Endodermal cell (in vitro differentiated cells): Measurements from ENCODE around the gene BHLHE23. TPM values are rescaled to one million over a fixed set of nuclear protein-coding genes. Genes with fewer than 3 reads are reported as not detected.

Experiments
- DNase-seq: peaks from one replicate; pipeline ENCODE4 v3.0.0-alpha.2; 2017
- H3K27ac ChIP-seq: 2 replicates; pipeline ENCODE4 v1.5.1; 2013; ENCODE audit warnings: mild to moderate bottlenecking, low read depth, low read length, moderate library complexity
- H3K27me3 ChIP-seq: 2 replicates; pipeline ENCODE4 v1.6.1; 2013; ENCODE audit warnings: mild to moderate bottlenecking, low read length, moderate library complexity; ENCODE audit not compliant: insufficient read depth, control insufficient read depth, poor library complexity, severe bottlenecking
- H3K36me3 ChIP-seq: 2 replicates; pipeline ENCODE4 v1.7.0; 2013; ENCODE audit warnings: mild to moderate bottlenecking, low read length, moderate library complexity; ENCODE audit not compliant: control insufficient read depth, insufficient read depth
- H3K4me1 ChIP-seq: one replicate; pipeline ENCODE4 v1.7.0; 2013; ENCODE audit warnings: low read length; ENCODE audit not compliant: control insufficient read depth, insufficient read depth
- H3K4me3 ChIP-seq: 2 replicates; pipeline ENCODE4 v1.5.1; 2013; ENCODE audit warnings: mild to moderate bottlenecking, low read length, moderate library complexity
- H3K9ac ChIP-seq: 2 replicates; pipeline ENCODE4 v1.6.1; 2013; ENCODE audit warnings: mild to moderate bottlenecking, low read length, moderate library complexity; ENCODE audit not compliant: poor library complexity, severe bottlenecking; ENCODE audit errors: extremely low read depth
- H3K9me3 ChIP-seq: 2 replicates; pipeline ENCODE4 v1.6.1; 2013; ENCODE audit warnings: mild to moderate bottlenecking, low read length, moderate library complexity; ENCODE audit not compliant: control insufficient read depth
- H3K27ac Mint-ChIP-seq: 2 replicates; pipeline ENCODE4 v1.8.0; 2020; ENCODE audit warnings: mixed read lengths
- H3K27me3 Mint-ChIP-seq: 2 replicates; pipeline ENCODE4 v1.8.0; 2021; ENCODE audit warnings: mild to moderate bottlenecking, mixed read lengths; ENCODE audit not compliant: insufficient read depth
- H3K36me3 Mint-ChIP-seq: 2 replicates; pipeline ENCODE4 v1.8.0; 2020; ENCODE audit warnings: low read depth, mixed read lengths
- H3K4me1 Mint-ChIP-seq: 2 replicates; pipeline ENCODE4 v1.8.0; 2020; ENCODE audit warnings: mixed read lengths
- H3K4me3 Mint-ChIP-seq: 2 replicates; pipeline ENCODE4 v1.8.0; 2020; ENCODE audit warnings: mild to moderate bottlenecking, moderate library complexity, mixed read lengths
- H3K9me3 Mint-ChIP-seq: 2 replicates; pipeline ENCODE4 v1.8.0; 2020; ENCODE audit warnings: mild to moderate bottlenecking, mixed read lengths
- WGBS, 2 experiments: methylation state at CpG; one replicate each; pipeline versions ENCODE4 v1.1.5 to v1.1.7; 2013; ENCODE audit warnings: missing lambda C conversion rate in 2 of 2, mixed read lengths in 1 of 2; ENCODE audit not compliant: insufficient coverage in 1 of 2, insufficient read length in 1 of 2; 5-methylcytosine and 5-hydroxymethylcytosine counted together
- total RNA-seq, 2 donors: library from RNA; stranded (reverse); fragmentation: NEBNext Ultra II Directional in 1 of 2; extraction: Animal tissue kit (Norgen Biotek cat#: 25700) in 1 of 2; gene quantifications; 2 replicates in 1 of 2; 3 replicates in 1 of 2; pipeline ENCODE4 v1.2.1, GENCODE V29; 2021
- TF ChIP-seq, protein P1 (sequence below): fragments of 200-600 bp; sonication (generic); conservative IDR thresholded peaks from 2 replicates; pipeline ENCODE4 v1.5.0; 2021; ENCODE audit warnings: antibody characterized with exemption, mild to moderate bottlenecking

BHLHE23 gene
- total RNA-seq, 2 donors from 2014 or later, result not detected

DNA sequence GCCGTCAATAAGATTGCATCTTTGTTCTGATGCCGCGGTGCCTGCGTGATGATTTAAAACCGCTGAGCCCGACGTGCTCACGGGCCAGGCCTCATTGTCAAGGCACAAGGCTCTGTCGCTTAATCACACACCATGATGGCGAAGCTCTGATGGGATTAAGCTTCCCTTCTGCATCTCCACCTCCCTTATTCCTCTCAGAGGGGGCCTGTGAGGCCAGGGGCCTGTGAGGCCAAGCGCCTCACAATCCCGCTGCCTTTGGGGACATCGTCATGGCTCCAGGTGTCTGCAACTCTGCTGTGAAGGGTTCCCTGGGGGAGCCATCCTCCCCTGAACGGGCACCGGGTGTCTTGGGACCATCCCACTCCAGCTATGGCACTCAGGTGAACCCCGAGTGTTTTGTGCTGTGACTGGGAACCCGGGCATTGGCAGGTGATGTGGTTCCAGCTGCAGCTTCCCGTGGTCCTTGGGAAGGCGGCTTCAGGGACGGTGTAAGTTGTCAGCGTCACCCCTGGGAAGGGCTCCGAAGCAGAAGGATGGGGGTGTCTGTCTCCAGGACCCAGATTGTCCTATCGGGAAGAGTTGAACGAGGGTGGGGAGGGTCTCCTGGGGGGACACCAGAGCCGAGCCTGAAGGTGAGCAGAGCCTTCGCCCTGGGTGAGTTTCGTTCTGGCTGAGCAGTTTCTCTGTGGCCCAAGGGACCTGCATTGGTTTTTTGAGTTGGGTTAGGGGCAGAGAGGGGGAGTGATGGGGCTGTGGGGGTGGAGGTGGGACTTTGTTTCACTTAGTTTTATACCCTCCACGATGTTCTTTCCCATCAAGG, 18.0 kb upstream of the BHLHE23 start:
- H3K36me3 Mint-ChIP-seq, result no peaks in the 10 kb centered on the region
- peaks cover 8% of the 10 kb centered on the region for H3K27me3 ChIP-seq
- no peak overlapping the region for H3K4me3 ChIP-seq
- H3K9me3 ChIP-seq, result no peaks in the 10 kb centered on the region
- no peak overlapping the region for H3K9ac ChIP-seq
- peaks cover 4% of the 10 kb centered on the region for H3K9me3 Mint-ChIP-seq
- no peak overlapping the region for H3K4me3 Mint-ChIP-seq
- no peaks in the 10 kb centered on the region for H3K4me1 ChIP-seq
- TF ChIP-seq, protein P1, sequence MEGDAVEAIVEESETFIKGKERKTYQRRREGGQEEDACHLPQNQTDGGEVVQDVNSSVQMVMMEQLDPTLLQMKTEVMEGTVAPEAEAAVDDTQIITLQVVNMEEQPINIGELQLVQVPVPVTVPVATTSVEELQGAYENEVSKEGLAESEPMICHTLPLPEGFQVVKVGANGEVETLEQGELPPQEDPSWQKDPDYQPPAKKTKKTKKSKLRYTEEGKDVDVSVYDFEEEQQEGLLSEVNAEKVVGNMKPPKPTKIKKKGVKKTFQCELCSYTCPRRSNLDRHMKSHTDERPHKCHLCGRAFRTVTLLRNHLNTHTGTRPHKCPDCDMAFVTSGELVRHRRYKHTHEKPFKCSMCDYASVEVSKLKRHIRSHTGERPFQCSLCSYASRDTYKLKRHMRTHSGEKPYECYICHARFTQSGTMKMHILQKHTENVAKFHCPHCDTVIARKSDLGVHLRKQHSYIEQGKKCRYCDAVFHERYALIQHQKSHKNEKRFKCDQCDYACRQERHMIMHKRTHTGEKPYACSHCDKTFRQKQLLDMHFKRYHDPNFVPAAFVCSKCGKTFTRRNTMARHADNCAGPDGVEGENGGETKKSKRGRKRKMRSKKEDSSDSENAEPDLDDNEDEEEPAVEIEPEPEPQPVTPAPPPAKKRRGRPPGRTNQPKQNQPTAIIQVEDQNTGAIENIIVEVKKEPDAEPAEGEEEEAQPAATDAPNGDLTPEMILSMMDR, result no peak
- no peak for DNase-seq
- H3K27ac ChIP-seq, result no peak overlapping the region
- H3K36me3 ChIP-seq, result no peaks in the 10 kb centered on the region
- no peaks in the 10 kb centered on the region for H3K4me1 Mint-ChIP-seq
- H3K27me3 Mint-ChIP-seq, result peaks cover 4% of the 10 kb centered on the region
- WGBS, 2 experiments, result 84 to 86% methylated on average over 16 to 27 of the region's 28 CpGs
- H3K27ac Mint-ChIP-seq, result no peak overlapping the region

- Histone ChIP-seq H3K4me3 (no peak overlapping the region), H3K27me3 (peaks cover 8% of the 10 kb centered on the region), H3K36me3 (no peaks in the 10 kb centered on the region), H3K9me3 (no peaks in the 10 kb centered on the region), H3K9ac (no peak overlapping the region), H3K27ac (no peak overlapping the region), H3K4me1 (no peaks in the 10 kb centered on the region)
- Mint-ChIP-seq H3K36me3 (peaks cover 1% of the 10 kb centered on the region), H3K9me3 (peaks cover 7% of the 10 kb centered on the region), H3K4me1 (no peaks in the 10 kb centered on the region), H3K27ac (no peak overlapping the region), H3K27me3 (peaks cover 4% of the 10 kb centered on the region), H3K4me3 (no peak overlapping the region)
- TF ChIP-seq, protein P1, result no peak
- no peak for DNase-seq
- WGBS, 2 experiments, result 92 to 95% methylated on average over 32 to 33 of the region's 33 CpGs
Observed at GRCh38 chr20:63023936-63024571, 17.3 kb upstream of the BHLHE23 start.

- 91% methylated on average over 23 to 31 of the region's 31 CpGs for WGBS, 2 experiments
- TF ChIP-seq, protein P1, result no peak
- H3K27me3 ChIP-seq, result peaks cover 8% of the 10 kb centered on the region
- H3K4me3 ChIP-seq, result no peak overlapping the region
- no peak overlapping the region for H3K4me3 Mint-ChIP-seq
- no peaks in the 10 kb centered on the region for H3K9me3 ChIP-seq
- no peak for DNase-seq
- peaks cover 4% of the 10 kb centered on the region for H3K27me3 Mint-ChIP-seq
- no peaks in the 10 kb centered on the region for H3K4me1 ChIP-seq
- peaks cover 1% of the 10 kb centered on the region for H3K36me3 Mint-ChIP-seq
- H3K36me3 ChIP-seq, result no peaks in the 10 kb centered on the region
- H3K9me3 Mint-ChIP-seq, result peaks cover 7% of the 10 kb centered on the region
- H3K27ac ChIP-seq, result no peak overlapping the region
- no peak overlapping the region for H3K27ac Mint-ChIP-seq
- no peaks in the 10 kb centered on the region for H3K4me1 Mint-ChIP-seq
- H3K9ac ChIP-seq, result no peak overlapping the region
Observed at GRCh38 chr20:63023071-63023935, 16.5 kb upstream of the BHLHE23 start.
